ENCODE data around the gene RHOBTB3. TPM values are rescaled to one million over a fixed set of nuclear protein-coding genes. Genes with fewer than 3 reads are reported as not detected.

The RHOBTB3 gene
- total and polyA plus RNA-seq, 10 of the 15 experiments (the other 5 are each of a cell fraction or from before 2014, with no cell fraction given) = 3.6 to 42.8 (median 8.4) TPM

GRCh38 chr5:95794070-95794516, 63.0 kb downstream of the RHOBTB3 start (continued):
- TF ChIP-seq SREBF2 (IDR thresholded peaks at IDR 0.05; ENCODE audit: low read length) (no peak), MYC (IDR thresholded peaks at IDR 0.05; ENCODE audit: insufficient read depth, insufficient read length, insufficient replicate concordance, low read length, severe bottlenecking) (no peak), E4F1 (IDR thresholded peaks at IDR 0.05; ENCODE audit: borderline replicate concordance, partially characterized antibody) (no peak), YBX1 (IDR thresholded peaks at IDR 0.05) (no peak), STAT1 (conservative IDR thresholded peaks at IDR 0.05) (no peak), ZNF384 (IDR thresholded peaks at IDR 0.05; ENCODE audit: borderline replicate concordance, low read depth, low read length) (no peak), ZSCAN29 (IDR thresholded peaks at IDR 0.05) (no peak), CHD4 (IDR thresholded peaks at IDR 0.05) (no peak), CEBPZ (IDR thresholded peaks at IDR 0.05; ENCODE audit: low read depth, low read length) (no peak), SUPT20H (IDR thresholded peaks at IDR 0.05; ENCODE audit: borderline replicate concordance, control insufficient read depth, low read depth, low read length) (no peak), KDM1A (IDR thresholded peaks at IDR 0.05; ENCODE audit: borderline replicate concordance) (no peak)
